K562 (cell line): ENCODE data around the gene OR10A2. TPM values are rescaled to one million over a fixed set of nuclear protein-coding genes. Genes with fewer than 3 reads are reported as not detected.

Experiments used
- ATAC-seq: fragments of 200-7000 bp; cut with Tn5 transposase; 3 replicates; pipeline ENCODE4 v1.9.1; 2020; ENCODE audit warnings: moderate library complexity
- BruUV-seq: library from RNA; stranded (reverse); fragments of 400-500 nt; replicated peaks from 2 replicates; lab custom pipeline; 2021; lab: Mats Ljungman, UMichigan
- CTCF ChIA-PET: fragments of 300-600 bp; formaldehyde crosslinking; extraction: SDS; loops from one replicate; lab custom pipeline; 2021; ENCODE audit warnings: low intra/inter-chr PET ratio; lab: Yijun Ruan, JAX
- POLR2A ChIA-PET: fragments of 300-600, 350-650 bp; sonication (Branson Sonifier 250); formaldehyde crosslinking; extraction: SDS; loops from one replicate; lab custom pipeline; 2021; ENCODE audit warnings: antibody characterized with exemption, inconsistent platforms; lab: Yijun Ruan, JAX
- DNase-seq, 4 experiments: peaks; one replicate each; pipeline versions ENCODE4 v3.0.0 to v3.0.0-alpha.2; 2011 to 2018; ENCODE audit warnings: low spot score in 3 of 4, mixed read lengths in 3 of 4; ENCODE audit errors: extremely low read depth in 1 of 4
- FAIRE-seq: peaks from 2 replicates; lab custom pipeline; 2011; peaks lifted over from hg19 to GRCh38; lab: Jason Lieb, UNC
- H2AFZ ChIP-seq: 2 replicates; pipeline ENCODE4 v1.6.0; 2011; ENCODE audit warnings: low read depth, low read length, control low read depth, inconsistent platforms
- H3K27ac ChIP-seq: fragments of 200-600 bp; 3 replicates; pipeline ENCODE4 v1.8.0; 2011; ENCODE audit warnings: low read depth, mild to moderate bottlenecking, control low read depth, inconsistent platforms, low read length, moderate library complexity, mixed read lengths; ENCODE audit errors: extremely low read depth
- H3K27me3 ChIP-seq, 2 experiments: fragments of 300-600 bp in 1 of 2; 2 replicates in 1 of 2; 3 replicates in 1 of 2; pipeline versions ENCODE4 v1.6.0 to v1.8.0; 2011; ENCODE audit warnings: inconsistent platforms in 2 of 2, low read length in 2 of 2, mild to moderate bottlenecking in 1 of 2, mixed read lengths in 1 of 2, moderate library complexity in 1 of 2; ENCODE audit not compliant: control insufficient read depth in 2 of 2, insufficient read depth in 2 of 2
- H3K36me3 ChIP-seq: fragments of 300-600 bp; 3 replicates; pipeline ENCODE4 v1.8.0; 2011; ENCODE audit warnings: mild to moderate bottlenecking, low read length, inconsistent platforms; ENCODE audit not compliant: control insufficient read depth, insufficient read depth
- H3K4me1 ChIP-seq, 2 experiments: fragments of 200-600 bp in 1 of 2; replicated peaks in 1 of 2; 2 replicates in 1 of 2; 3 replicates in 1 of 2; pipeline versions ENCODE4 v1.5.1 to v1.8.0; 2011; ENCODE audit warnings: inconsistent platforms in 2 of 2, low read length in 2 of 2, mild to moderate bottlenecking in 1 of 2, mixed read lengths in 1 of 2, moderate library complexity in 1 of 2; ENCODE audit not compliant: control insufficient read depth in 2 of 2, insufficient read depth in 2 of 2
- H3K4me2 ChIP-seq: 2 replicates; pipeline ENCODE4 v1.6.1; 2011; ENCODE audit warnings: low read length, control low read depth, inconsistent platforms, mixed read lengths; ENCODE audit not compliant: insufficient read depth
- H3K4me3 ChIP-seq: fragments of 200-600 bp; sonication (generic), shearing (Covaris generic); 2 replicates; pipeline ENCODE4 v1.5.1; 2016; ENCODE audit warnings: control low read depth, inconsistent platforms
- H3K79me2 ChIP-seq: fragments of 200-600 bp; 3 replicates; pipeline ENCODE4 v1.8.0; 2011; ENCODE audit warnings: low read length, inconsistent platforms; ENCODE audit not compliant: control insufficient read depth, insufficient read depth
- H3K9ac ChIP-seq, 2 experiments: 2 replicates each; pipeline versions ENCODE4 v1.6.0 to v1.6.1; 2011; ENCODE audit warnings: low read depth in 2 of 2, low read length in 2 of 2, control low read depth in 1 of 2, inconsistent platforms in 1 of 2, mild to moderate bottlenecking in 1 of 2, mixed read lengths in 1 of 2; ENCODE audit not compliant: insufficient read depth in 1 of 2
- H3K9me1 ChIP-seq: one replicate; pipeline ENCODE4 v1.6.0; 2011; ENCODE audit warnings: inconsistent platforms, mild to moderate bottlenecking, low read length, moderate library complexity; ENCODE audit not compliant: control insufficient read depth, insufficient read depth
- H3K9me3 ChIP-seq: replicated peaks from 2 replicates; pipeline ENCODE4 v1.5.1; 2011; ENCODE audit warnings: low read depth, low read length, inconsistent platforms; ENCODE audit not compliant: control insufficient read depth, insufficient read depth
- H4K20me1 ChIP-seq: replicated peaks from 2 replicates; pipeline ENCODE4 v1.6.1; 2011; ENCODE audit warnings: low read length, inconsistent platforms, mixed read lengths; ENCODE audit not compliant: control insufficient read depth, insufficient read depth
- ATF3 ChIP-seq, 2 experiments: fragments of 450-650 bp in 1 of 2; sonication (generic) in 1 of 2; formaldehyde crosslinking in 1 of 2; IDR thresholded peaks in 1 of 2; conservative IDR thresholded peaks in 1 of 2; 2 replicates each; pipeline versions ENCODE4 v1.6.1 to v1.8.1; 2016 to 2023; ENCODE audit warnings: mild to moderate bottlenecking in 2 of 2, moderate library complexity in 2 of 2, inconsistent platforms in 1 of 2, missing genetic modification reagents in 1 of 2
- CBX3 ChIP-seq, 2 experiments: IDR thresholded peaks; 1 replicate in 1 of 2; 2 replicates in 1 of 2; pipeline ENCODE4 v1.6.1; 2012; ENCODE audit warnings: inconsistent platforms in 2 of 2, low read length in 2 of 2, borderline replicate concordance in 1 of 2, control low read depth in 1 of 2
- CEBPG ChIP-seq, 3 experiments: fragments of 200-800 bp in 1 of 3; sonication (Bioruptor generic) in 1 of 3; sonication (generic) in 1 of 3; formaldehyde crosslinking in 1 of 3; IDR thresholded peaks in 2 of 3; conservative IDR thresholded peaks in 1 of 3; 2 replicates each; pipeline versions ENCODE4 v1.6.1 to v1.8.0; 2016 to 2022; ENCODE audit warnings: missing compliant biosample characterization in 2 of 3, missing genetic modification characterization in 2 of 3, mild to moderate bottlenecking in 1 of 3, missing genetic modification reagents in 1 of 3
- DDX20 ChIP-seq: fragments of 450-650 bp; IDR thresholded peaks from 2 replicates; pipeline ENCODE4 v1.6.1; 2016; ENCODE audit warnings: missing genetic modification characterization, low read depth, mild to moderate bottlenecking, missing compliant biosample characterization, moderate library complexity
- ELK1 ChIP-seq: sonication (generic); formaldehyde crosslinking; IDR thresholded peaks from 2 replicates; pipeline ENCODE4 v1.8.1; 2022; ENCODE audit warnings: missing genetic modification reagents
- FOXO4 ChIP-seq: fragments of 450-650 bp; formaldehyde crosslinking; IDR thresholded peaks from 2 replicates; pipeline ENCODE4 v1.4.0; 2020; ENCODE audit warnings: mild to moderate bottlenecking, moderate library complexity
- MYC ChIP-seq, 2 experiments: fragments of 250-450 bp in 1 of 2; sonication (Bioruptor Pico) in 1 of 2; IDR thresholded peaks; 2 replicates each; pipeline versions ENCODE4 v1.5.1 to v1.6.1; 2012 to 2021; ENCODE audit warnings: low read depth in 2 of 2, borderline replicate concordance in 1 of 2, improper control_type of control experiment in 1 of 2, low read length in 1 of 2, mild to moderate bottlenecking in 1 of 2, moderate library complexity in 1 of 2
- NCOA6 ChIP-seq: fragments of 450-650 bp; IDR thresholded peaks from 2 replicates; pipeline ENCODE4 v1.6.1; 2017; ENCODE audit warnings: mild to moderate bottlenecking
- THAP12 ChIP-seq: fragments of 250-450 bp; sonication (Bioruptor Pico); IDR thresholded peaks from 2 replicates; pipeline ENCODE4 v1.9.0; 2021; ENCODE audit warnings: mild to moderate bottlenecking, inconsistent platforms
- TRIM24 ChIP-seq, 2 experiments: fragments of 450-650 bp; IDR thresholded peaks; 2 replicates each; pipeline ENCODE4 v1.6.1; 2016
- ZEB2 ChIP-seq: fragments of 450-650 bp; IDR thresholded peaks from 2 replicates; pipeline ENCODE4 v1.6.1; 2016
- ZNF239 ChIP-seq: fragments of 250-450 bp; sonication (Bioruptor Pico); IDR thresholded peaks from 2 replicates; pipeline ENCODE4 v1.4.0; 2020; ENCODE audit warnings: mild to moderate bottlenecking
- ZNF512 ChIP-seq: IDR thresholded peaks from 2 replicates; pipeline ENCODE4 v1.6.1; 2016; ENCODE audit warnings: missing genetic modification characterization, missing compliant biosample characterization
- ZNF778 ChIP-seq: fragments of 450-650 bp; formaldehyde crosslinking; IDR thresholded peaks from 2 replicates; pipeline ENCODE4 v1.4.0; 2020; ENCODE audit warnings: mild to moderate bottlenecking, moderate library complexity
- WGBS: fragments of 100-300 bp; shearing (Covaris generic); methylation state at CpG from one replicate; pipeline ENCODE4 v1.1.6; 2016; ENCODE audit warnings: low coverage, mixed read lengths; ENCODE audit not compliant: insufficient coverage; ENCODE audit errors: missing lambda C conversion rate; 5-methylcytosine and 5-hydroxymethylcytosine counted together
- in situ Hi-C: fragments of 300-500 bp; cut with MboI; formaldehyde crosslinking; loops from 4 replicates; pipeline ENCODE4 v1.15.0; 2018; ENCODE audit warnings: inconsistent platforms, mixed read lengths
- intact Hi-C: fragments of 100-400 bp; cut with micrococcal nuclease; formaldehyde crosslinking; loops from 2 replicates; pipeline ENCODE4 v1.14.2; 2022
- polyA plus RNA-seq, 8 experiments: library from polyadenylated mRNA; depleted of rRNA in 4 of 8; stranded (reverse) in 5 of 8; unstranded in 3 of 8; fragments of >200 nt; fragmentation: Nextera tagmentation in 2 of 8; fragmentation: Illumina TruSeq in 1 of 8; extraction: Ambion mirVana in 2 of 8; extraction: Trizol in 1 of 8; gene quantifications; 2 replicates each; pipeline versions ENCODE4 v1.2.1 to v1.2.3, GENCODE V29; 2011 to 2014; ENCODE audit warnings: inconsistent platforms in 1 of 8, missing spikeins in 1 of 8
- total RNA-seq, 7 experiments: library from RNA; depleted of rRNA in 6 of 7; stranded (reverse); fragments of >200 nt in 6 of 7; fragmentation: Illumina TruSeq in 2 of 7; extraction: Trizol in 2 of 7; gene quantifications; 2 replicates each; pipeline versions ENCODE4 v1.2.1 to v1.2.3, GENCODE V29; 2011 to 2021; ENCODE audit warnings: low replicate concordance in 1 of 7

OR10A2 gene
- total and polyA plus RNA-seq, 9 of the 15 experiments (the other 6 are each of a cell fraction or from before 2014, with no cell fraction given) = 0.10 TPM; not detected in 8

GRCh38 chr11:6828103-6828502 is 34.8 kb upstream of the OR10A2 start:
- no peak overlapping the region for H3K27ac ChIP-seq
- intact Hi-C loops = no loop called here
- H3K4me1 ChIP-seq = no peaks in the 10 kb centered on the region
- H3K36me3 ChIP-seq = no peaks in the 10 kb centered on the region
- no TSS peak for BruUV-seq
- no peaks in the 10 kb centered on the region for H3K79me2 ChIP-seq
- in situ Hi-C loops = no loop called here
- ATAC-seq = peak; percentile 70
- WGBS = 20% methylated on average over 1 of the region's 1 CpG
- ChIA-PET POLR2A (no interaction called here), CTCF (no interaction called here)
- no peak overlapping the region for H2AFZ ChIP-seq
- no peaks in the 10 kb centered on the region for H3K9me3 ChIP-seq
- no peaks in the 10 kb centered on the region for H3K9me1 ChIP-seq
- no peak overlapping the region for H3K4me2 ChIP-seq
- no peak overlapping the region for H3K9ac ChIP-seq
- H3K4me3 ChIP-seq = no peak overlapping the region
- no peaks in the 10 kb centered on the region for H3K27me3 ChIP-seq
- DNase-seq = no peak
- H4K20me1 ChIP-seq = no peaks in the 10 kb centered on the region
- FAIRE-seq = no peak
- no peak for TF ChIP-seq FOXO4 (CRISPR knock-in tag)
- TF ChIP-seq ATF3 (IDR thresholded peaks at IDR 0.05) = peak; percentile 62; the same call in 1 of the 2 replicates
- TF ChIP-seq ATF3 (CRISPR knock-in tag; conservative IDR thresholded peaks at IDR 0.05) = no peak
- no peak for TF ChIP-seq ELK1
- TF ChIP-seq ZNF239 (CRISPR knock-in tag) = no peak
- no peak for TF ChIP-seq CBX3 (IDR thresholded peaks at IDR 0.05; ENCODE audit: borderline replicate concordance in 1 of 2, low read length in 2 of 2)
- TF ChIP-seq NCOA6 = no peak
- no peak for TF ChIP-seq THAP12 (CRISPR knock-in tag)
- no peak for TF ChIP-seq DDX20
- TF ChIP-seq ZNF512 = no peak
- no peak for TF ChIP-seq ZNF778 (CRISPR knock-in tag)
- peak; percentile 54; the same call in 1 of the 2 replicates for TF ChIP-seq ZEB2
- no peak for TF ChIP-seq MYC (IDR thresholded peaks at IDR 0.05; ENCODE audit: low read depth, low read length)
- no peak for TF ChIP-seq MYC (CRISPR knock-in tag; IDR thresholded peaks at IDR 0.05; ENCODE audit: borderline replicate concordance, low read depth)
- TF ChIP-seq TRIM24 (IDR thresholded peaks at IDR 0.05) = peak; percentile 78 to 85; a peak in 2 of 4 replicates
- TF ChIP-seq CEBPG (CRISPR knock-in tag; IDR thresholded peaks at IDR 0.05) = peak; percentile 69
- TF ChIP-seq CEBPG (tag; conservative IDR thresholded peaks at IDR 0.05 in 1 of 2, IDR thresholded peaks at IDR 0.05 in 1 of 2) = peak in 1 of 2 experiments; percentile 94; a peak in 2 of 4 replicates
